HK-2 (cell line): ENCODE measurements around the gene ETV4.
A peak's percentile ranks its signal among the peaks of the same experiment; 100 is the strongest.

Experiments used
- DNase-seq: peaks from one replicate; pipeline ENCODE4 v3.0.0-alpha.2; 2018; ENCODE audit not compliant: unreplicated experiment

ETV4 gene

DNA sequence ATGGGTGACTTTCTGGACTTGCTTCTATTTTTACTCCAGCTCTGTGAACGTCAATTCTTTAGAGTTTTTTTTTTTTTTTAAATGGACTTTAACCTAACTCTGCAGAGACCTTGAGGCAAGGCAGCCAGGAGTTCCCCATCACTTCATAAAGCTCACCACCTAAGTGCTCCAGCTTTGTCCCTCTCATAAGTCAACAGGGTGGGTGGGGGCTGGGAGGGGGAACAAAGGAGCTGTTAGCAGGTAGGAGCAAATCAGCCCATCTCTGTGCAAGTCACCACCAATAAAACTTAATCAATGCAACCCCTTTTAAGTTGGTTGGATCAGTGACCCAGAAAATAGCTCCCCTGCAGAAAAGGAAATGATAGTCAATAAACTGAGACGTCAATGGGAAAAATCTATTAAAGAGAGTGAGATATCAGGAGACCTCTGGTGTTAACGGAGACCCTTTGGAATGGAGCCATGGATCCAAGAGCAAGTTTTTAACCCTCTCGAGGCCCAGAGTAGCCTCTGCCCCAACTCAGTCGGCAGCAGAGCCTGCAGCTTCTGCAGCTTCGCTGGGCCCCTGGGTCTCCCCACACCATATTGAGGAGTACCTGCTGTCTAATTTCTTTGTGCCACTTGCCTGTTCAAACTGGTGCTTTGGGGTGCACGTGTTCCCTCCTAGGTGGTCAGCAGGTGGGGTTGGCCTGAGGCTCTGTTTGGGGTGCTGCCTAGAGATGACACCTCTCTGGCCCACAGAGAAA lies 27.6 kb upstream of the ETV4 start:
- no peak for DNase-seq

DNA sequence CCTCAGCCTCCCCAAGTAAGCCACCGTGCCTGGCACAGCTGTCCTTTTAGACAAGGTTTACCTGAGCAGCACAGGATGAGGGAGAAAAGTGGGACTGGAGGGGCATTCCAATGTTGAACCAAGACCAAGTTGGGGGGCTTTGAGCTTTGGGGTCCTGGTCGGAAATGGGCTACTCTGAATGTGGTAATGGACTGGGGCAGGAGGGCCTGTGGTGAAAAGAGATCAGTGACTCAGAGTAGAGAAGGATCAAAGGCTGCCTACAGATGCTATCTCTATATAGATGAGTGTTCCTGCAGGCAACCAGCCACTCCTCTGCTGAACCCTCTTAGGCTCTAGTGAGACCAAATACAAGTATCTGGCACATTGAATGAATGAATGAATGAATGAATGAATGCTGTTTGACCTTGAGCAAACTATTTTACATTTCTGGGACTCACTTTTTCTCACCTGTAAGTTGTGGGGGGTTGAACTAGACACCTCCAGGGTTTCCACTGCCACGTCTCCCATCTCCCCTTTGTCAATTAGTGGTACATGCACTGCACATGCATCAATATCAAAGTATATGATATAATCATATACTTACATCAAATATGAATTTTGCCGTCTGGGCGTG lies 26.3 kb upstream of the ETV4 start:
- no peak for DNase-seq

DNA sequence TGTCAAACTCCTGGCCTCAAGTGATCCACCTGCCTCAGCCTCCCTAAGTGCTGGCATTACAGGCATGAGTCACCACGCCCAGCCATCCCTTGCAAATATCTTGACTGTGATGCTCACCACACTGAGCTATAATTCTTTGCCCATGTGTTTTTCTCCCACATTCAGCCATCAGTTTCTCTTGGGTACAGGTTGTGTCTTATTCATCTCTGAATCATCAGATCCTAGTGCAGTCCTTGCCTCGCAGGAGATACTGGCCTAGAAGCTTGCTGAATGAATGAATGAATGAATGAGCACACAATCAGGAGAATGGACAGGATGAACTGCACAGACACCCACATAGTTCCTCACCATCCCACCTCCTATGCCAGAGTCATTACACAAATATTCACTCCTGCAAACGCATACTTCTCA lies 24.4 kb upstream of the ETV4 start:
- peak; percentile 10 for DNase-seq

DNA sequence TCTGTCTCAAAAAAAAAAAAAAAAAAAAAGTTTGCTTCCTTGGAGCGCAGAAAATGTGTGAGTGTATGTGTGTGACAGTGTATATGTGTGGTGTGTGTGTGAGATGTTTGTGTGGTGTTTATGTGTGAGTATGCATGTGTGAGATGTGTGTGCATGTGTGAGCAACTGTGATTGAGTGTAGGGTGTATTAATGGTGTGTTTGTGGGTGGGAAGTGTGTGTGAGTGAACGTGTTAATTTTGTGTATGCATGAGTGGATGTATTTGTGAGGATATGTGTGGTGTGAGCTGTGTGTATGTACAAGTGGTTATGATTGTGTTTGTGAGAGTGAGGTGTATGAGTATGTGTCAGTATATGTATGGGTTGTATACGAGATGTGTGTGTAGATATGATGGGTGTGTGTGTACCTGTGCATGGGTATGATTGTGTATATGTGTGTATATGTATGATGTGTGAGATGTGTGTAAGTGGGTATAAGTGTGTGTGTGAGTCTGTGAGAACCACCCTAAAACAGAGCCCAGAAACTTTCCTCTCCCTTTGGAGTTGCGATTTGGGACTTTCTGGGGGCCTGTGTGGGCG lies 22.5 kb upstream of the ETV4 start:
- no peak for DNase-seq

DNA sequence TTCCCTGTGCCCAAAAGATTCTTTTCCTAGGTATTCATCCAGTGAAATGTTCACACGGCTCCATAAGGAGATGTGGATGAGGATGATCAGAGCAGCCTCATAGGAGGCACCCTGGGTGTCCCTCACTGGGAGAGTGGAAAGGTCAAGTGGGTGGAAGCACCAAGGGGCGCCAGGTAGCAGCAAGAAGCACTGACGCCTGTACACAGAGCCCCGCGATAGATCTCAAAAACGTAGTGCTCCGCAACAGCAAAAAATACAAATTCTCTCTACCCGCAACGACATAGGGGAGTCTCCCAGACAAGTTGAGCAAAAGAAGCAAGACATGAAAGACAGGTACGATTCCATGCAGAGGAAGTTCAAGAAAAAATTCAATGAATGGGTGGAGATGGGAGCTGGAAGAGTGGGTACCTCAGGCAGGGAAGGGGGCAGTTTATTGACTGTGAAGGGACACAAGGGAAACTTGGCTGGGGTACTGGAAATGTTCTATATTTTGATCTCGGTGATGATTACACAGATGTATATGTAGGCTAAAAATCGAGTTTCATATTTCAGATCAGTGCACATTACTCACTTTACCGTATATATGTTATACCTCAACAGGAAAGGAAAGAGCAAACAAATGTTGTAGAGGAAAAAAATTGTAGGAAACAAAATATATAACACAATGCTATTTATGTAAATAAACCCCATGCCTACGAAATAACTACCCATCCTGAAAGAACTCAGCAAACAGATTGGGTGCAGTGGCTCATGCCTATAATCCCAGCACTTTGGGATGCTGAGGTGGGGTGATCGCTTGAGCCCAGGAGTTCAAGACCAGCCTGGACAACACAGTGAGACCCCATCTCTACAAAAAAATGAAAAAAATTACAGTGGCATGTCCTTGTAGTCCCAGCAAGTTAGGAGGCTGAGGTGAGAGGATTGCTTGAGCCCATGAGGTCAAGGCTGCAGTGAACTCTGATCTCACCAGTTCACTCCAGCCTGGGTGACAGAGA lies 17.8 kb upstream of the ETV4 start:
- no peak for DNase-seq

DNA sequence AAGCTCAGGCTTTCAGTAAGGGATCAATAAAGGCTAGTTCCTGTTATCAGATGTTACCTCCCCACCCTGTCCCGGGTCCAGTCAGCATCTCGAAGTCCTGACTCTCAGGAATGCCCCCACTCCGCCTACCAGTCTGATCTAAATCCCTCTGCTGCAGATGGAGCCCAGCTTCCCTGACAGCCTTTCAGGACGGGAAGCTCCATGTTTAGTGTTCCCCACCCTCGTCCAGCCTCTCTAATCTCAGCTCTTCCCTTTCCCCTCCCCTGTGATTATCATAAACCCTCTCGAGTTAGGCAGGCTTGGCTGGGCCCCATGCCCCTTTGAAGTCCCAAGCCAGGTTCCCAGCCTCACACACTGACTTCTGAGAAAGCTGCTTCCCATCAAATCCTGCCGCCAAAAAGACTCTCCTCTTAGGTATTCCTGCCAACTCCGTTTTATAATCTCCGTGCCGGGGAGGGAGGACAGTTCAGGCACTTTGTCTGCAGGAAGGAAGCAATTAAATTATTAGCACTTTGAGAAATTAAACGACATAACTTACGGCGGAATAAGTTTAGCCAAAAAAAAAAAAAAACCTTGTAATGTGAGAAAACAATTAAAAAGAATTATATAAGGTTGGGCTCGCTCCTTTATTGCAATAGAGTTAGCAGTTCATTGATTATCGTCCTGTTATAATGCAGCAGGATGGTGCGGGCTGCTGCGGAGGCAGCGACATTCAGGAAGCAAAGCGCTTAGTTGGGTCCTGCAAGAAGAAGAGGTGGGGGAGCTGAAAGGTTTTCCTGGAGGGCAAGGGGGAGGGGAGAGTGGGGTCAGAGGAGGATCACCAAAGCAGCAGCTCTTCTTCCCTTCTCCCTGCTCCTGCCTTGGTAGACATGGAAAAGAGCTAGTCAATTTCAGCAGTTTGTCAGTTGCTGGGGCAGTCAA lies 16.8 kb upstream of the ETV4 start:
- no peak for DNase-seq

DNA sequence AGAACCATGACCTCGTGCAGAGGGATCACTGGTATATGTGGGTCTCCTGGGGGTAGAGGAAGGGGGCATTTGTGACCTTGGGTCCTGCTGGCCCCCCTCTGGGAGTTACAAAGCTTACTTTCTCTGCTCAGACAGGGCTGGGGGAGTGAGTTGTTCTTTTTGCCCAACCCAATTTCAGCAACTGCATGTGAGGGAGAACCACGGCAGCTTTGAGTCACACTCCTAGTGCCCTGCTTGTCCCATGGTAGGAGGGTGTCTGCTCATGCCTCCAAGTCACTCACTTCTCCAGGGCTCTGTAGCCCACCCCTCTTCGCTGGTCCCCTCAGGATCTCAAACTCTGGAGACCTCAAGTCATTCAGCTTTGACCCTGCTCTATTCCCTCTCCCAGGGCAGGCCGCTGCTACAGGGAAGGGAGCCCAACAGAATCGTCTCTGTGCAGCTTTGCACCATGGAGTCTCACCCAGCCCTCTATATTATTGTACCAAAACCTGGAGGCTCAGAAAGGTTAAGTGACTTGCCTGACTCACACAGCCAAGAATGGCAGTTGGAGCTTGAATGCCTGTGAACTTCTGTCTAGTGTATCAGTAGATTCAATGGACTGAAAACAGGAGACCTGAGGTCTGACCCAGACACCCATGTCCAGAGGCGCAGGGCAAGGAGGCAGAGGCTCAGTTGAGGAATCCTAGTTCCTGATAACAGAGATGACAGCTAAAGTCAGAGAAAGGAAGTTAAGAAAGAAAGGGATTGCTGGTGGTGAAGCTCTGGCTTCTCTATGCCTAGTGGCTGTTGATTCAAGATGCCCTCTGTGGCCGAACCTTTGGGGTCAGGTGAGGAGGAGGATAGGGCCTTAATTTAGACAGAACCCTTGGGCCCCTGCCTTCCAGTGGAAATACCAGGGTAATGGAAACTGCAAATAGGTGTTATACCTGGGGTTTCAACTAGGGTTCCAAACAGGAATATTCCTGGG lies 14.6 kb upstream of the ETV4 start:
- DNase-seq: no peak

DNA sequence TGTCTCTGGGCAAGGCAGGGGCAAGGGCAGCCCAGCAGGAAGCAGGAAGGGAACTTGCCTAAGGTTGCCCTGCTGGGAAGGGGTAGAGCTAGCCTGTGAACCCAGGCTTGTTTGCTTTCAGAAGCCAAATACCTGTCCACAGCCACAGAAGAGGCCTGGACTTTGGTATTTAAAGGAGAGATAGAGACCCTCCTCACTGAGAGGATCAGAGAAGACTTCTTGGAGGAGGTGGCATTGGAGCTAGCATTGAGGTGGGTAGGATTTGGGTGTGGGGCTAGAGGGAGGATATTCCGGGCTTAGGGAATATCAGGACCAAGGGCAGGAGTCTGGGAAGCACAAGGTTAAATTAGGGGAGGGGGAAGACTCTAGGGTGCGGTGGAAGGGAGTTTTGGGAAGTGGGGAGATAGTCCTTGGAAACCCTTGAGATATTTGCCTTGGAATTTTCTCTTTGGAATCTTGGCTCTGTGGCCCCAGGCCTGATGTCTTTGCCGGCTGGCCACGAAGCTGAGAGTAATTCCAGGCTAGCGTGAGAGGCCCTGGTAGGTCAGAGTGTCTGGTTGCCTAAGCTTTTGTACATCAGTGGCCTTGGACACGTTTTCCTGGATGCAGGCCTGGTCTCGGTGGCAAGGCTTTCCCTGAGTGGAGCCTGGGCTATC lies 13.1 kb upstream of the ETV4 start:
- DNase-seq: no peak

DNA sequence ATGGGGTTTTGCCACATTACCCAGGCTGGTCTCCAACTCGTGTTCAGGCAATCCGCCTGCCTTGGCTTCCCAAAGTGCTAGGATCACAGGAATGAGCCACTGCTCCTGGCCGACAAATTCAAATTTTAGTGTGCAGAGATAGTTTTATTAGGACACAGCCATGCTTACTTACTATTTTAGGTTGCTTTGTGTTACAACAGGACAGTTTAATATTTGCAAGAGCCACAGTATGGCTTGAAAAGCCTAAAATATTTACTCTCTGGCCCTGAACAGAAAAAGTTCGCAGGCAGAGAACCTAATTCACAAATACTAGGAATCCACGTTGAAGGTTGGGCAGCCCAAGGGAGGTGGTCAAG lies 12.6 kb upstream of the ETV4 start:
- DNase-seq: no peak

DNA sequence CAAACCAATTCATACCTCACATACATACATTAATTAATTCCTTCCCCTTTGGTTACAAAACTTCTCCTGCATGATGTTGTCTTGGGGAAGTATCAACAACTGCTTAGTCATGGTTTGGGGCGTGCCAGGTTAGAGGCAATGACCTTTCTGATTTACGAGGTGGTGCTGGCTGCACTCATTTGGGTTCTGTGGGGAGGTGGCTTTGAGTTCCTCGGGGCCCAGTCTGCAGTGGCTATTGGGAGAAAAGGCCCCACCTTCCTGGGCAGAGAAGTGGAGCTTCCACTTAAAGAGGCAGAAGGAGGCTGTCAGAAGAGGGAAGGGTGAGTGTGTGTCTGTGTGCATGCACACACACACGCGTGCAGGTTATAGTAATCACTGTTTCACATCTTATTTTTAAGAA lies 10.2 kb upstream of the ETV4 start:
- no peak for DNase-seq

DNA sequence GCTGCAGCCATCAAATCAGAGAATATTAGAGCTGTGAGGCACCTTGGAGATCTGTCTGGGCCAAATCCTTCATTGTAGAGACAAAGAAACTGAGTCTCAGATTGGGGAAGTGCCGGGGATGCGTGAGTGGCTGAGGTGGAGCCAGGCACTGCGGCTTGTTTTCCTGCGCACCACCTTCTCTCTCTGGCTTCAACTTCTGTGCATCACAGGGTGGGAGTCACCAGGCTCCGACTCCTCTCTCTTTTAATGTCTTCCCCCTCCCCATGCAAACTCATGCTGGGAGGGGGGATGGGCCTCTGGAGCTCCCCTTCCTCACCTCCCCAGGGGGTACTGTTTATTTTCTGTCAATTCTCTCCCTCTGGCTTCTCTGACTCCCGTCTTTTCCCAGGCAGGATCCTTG lies 8.7 kb upstream of the ETV4 start:
- no peak for DNase-seq

DNA sequence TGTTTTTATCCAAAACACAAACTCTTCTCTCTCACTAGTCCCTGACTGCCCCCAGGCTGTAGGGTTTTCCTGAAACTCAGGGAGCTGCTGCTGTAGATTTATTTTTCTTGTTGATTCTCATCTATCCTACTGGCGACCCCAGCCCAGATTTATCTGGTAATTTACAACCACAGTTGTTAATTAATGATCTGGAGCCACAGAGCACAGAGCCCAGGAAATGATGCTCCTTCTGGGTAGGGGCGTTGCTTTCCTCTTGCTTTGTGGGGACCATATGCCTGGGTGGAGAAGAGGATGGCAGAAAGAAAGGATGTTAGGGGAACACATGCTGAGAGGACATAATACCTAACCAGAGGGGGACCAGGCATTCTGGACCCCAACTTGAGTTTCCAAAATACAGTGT lies 7.4 kb upstream of the ETV4 start:
- no peak for DNase-seq

DNA sequence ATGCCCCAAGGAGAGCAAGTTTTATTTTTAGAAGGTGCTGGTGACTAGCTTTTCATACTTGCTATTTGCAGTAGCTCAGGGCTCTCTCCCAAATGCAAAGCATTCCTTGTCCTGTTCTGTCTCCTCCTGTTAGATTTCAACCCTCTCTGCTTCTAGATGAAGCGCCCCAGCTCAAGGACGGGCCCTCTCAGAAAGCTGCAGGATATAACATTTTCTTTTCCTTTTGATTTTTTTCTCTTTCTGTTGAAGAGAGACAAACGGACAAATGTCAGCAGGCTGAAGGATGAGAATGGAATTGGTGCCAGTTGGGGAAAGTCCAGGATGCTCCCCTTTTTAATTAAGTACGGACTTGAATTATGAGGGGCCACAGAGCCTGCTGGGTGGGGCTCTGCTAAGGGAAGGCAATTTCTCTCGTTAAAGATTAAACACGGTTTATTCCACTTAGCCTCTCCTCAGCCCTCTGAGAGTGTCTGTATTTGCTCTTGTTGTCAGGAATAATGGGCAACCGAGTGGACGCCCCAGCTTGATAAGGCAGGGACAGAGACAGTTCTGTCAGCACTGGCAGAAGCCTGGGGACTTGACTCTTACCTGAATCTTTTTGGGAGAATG lies 6.2 kb upstream of the ETV4 start:
- DNase-seq: no peak

DNA sequence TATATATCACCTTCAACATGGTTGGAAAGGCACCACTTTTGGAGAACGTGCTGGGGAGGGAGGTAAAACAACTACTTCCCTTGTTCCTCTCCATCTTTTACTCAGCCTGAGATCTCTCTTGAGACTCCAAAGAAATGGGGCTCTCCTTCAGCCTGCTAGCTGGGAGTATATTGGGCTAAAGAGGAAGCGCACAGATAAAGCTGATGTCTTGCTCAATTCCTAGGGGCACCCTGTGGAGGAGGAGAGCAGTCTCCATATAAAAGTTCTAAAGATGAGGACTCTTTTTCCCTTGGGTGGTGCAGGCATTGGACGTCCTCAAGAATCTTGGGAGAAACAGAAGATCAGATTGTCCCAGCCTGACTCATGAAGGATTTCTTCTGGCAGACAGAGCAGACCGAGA lies 4.6 kb upstream of the ETV4 start:
- DNase-seq: no peak

DNA sequence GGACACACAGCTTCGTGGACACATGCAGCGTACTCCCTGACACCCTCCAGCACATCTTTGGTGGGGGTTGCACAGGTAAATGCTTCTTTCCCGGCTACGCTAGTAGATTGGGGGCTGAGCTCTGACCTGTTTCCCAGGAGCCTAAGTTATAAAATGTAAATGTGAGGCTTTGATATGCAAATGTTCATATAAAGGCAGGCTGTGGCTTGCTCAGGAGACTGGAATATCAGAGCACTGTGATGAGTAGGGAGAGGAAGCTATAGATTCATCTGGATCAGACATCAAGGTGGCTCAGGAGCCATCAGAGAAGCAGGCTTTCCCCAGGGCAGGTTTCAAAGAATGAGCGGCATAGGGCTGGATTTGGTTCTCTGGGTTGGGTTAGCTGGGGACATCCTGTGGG lies 3.4 kb upstream of the ETV4 start:
- no peak for DNase-seq

DNA sequence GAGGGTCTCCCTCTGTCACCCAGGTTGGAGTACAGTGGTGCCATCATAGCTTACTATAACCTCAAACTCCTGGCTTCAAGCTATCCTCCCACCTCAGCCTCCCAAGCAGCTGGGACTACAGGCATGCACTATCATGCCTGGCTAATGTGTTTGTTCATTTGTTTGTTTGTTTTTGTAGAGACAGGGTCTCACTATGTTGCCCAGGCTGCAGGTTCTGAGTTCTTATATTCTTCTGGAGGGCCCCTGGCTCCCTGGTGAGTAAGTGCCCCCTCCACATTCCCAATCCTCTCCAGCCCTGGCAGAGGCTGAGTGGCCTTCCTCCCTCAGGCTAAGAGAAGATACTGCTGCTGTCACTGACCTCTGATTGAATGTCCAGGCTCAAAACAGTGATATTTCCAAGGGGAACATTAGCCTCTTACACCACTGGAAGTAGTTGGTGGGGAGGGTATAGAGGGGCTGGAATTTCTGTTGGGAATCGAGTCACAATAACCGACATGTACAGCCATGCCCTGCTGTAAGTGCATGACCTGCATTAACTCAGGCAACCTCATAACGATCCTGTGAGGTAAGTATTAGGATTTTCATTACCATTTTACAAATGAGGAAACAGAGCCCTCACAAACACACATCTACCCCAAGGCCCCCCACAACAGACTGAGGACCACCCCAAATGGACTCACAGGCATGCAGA lies 2.7 kb upstream of the ETV4 start:
- DNase-seq: no peak

DNA sequence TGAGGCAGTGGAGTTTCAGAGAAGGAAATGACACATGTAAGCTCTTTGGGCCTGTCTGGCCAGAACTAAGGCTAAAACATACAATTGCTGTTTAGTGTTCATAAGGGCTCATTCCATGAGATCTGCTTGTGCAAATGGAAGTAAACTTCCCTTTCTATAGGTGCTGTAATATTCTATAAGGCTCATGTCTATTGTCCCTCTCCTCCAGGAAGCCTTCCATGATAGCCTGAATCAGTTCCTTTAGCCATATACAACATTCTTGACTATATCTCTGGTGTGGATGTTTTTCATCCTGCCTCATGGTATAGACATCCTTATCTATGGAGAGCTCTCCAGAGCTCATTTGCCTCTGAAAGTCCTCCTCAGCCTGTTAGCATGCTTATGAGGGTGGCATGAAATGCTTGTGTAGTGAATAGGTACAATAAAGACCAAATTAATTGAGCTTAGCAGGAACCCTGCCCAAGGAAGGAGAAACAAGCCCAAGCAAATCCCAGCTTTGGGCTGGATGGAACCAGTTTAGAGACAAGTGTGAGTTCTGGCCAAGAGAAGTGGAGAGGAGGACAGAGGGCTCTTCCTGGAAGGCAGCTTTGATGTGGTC lies 1.6 kb upstream of the ETV4 start:
- DNase-seq: no peak

DNA sequence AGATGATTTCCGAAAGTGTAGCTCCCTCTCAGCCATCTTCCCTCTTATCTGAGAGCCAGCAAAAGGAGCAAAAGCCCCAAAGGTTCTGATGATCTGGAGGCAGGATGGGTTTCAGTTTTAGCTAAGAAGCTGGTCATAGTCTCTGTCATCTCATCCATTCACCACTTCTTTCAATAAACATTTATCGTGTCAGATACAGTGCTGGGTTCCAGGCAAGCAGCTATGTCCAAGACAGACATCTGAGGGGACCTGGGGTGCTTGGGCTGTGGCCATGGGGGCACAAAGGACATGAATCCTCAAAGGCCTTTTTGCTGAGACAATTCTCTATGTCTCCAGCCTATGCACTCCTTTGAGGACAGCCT lies 1.0 kb upstream of the ETV4 start:
- no peak for DNase-seq

DNA sequence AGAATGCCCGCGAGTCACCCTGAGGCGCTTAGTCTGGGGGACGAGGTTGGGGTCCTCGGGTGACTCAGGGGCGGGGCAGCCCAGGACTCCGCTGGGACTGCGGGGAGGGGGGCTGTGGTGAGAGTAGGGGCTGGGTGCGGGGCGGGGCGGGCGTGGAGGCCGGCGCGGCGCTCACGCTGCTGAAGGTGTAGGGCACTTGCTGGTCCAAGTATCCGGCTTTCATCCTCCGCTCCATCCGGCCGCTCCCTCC lies 832 bp downstream of the ETV4 start:
- no peak for DNase-seq
